HG03108 (cell line): ENCODE results near the gene SUN1.
A peak's percentile ranks its signal among the peaks of the same experiment; 100 is the strongest.
"Not testable (repeated sequence)": the region's sequence is repeated elsewhere in the genome, so short reads cannot be mapped to it uniquely, and the experiment has no call there.

ENCODE experiments used
- ATAC-seq: cut with Tn5 transposase; IDR thresholded peaks from one replicate; pipeline ENCODE4 v1.9.1; 2021; ENCODE audit warnings: moderate library complexity; ENCODE audit not compliant: unreplicated experiment

SUN1 gene

GRCh38 chr7:916291-916941 is 84.1 kb downstream of the SUN1 start:
- no peak for ATAC-seq

GRCh38 chr7:917255-918117 is 85.2 kb downstream of the SUN1 start:
- ATAC-seq = no peak

- no peak for ATAC-seq
Observed at GRCh38 chr7:918118-918425, 85.8 kb downstream of the SUN1 start.

GRCh38 chr7:918441-919113 is 86.3 kb downstream of the SUN1 start:
- ATAC-seq = no peak

GRCh38 chr7:919114-919442 is 86.8 kb downstream of the SUN1 start:
- ATAC-seq = no peak

- no peak for ATAC-seq
Observed at GRCh38 chr7:919924-920341, 87.7 kb downstream of the SUN1 start.

- ATAC-seq = no peak
Observed at GRCh38 chr7:920351-921070, 88.2 kb downstream of the SUN1 start.

GRCh38 chr7:921071-921461 is 88.8 kb downstream of the SUN1 start:
- no peak for ATAC-seq

GRCh38 chr7:921581-922333 is 89.5 kb downstream of the SUN1 start:
- ATAC-seq = no peak

- no peak for ATAC-seq
Observed at GRCh38 chr7:922334-923107, 90.2 kb downstream of the SUN1 start.

GRCh38 chr7:923108-924041 is 91.1 kb downstream of the SUN1 start:
- ATAC-seq = peak; percentile 73

GRCh38 chr7:924042-924441 is 91.8 kb downstream of the SUN1 start:
- ATAC-seq = not testable (repeated sequence)
